Stomach (tissue), 9 donors: ENCODE measurements around the gene COL23A1. TPM values are rescaled to one million over a fixed set of nuclear protein-coding genes. Genes with fewer than 3 reads are reported as not detected.

Source experiments
- DNase-seq, 2 donors: peaks; one replicate each; pipeline versions ENCODE4 v3.0.0 to v3.0.0-alpha.2; 2013 to 2019
- H3K27ac ChIP-seq, 5 donors: fragments of 200-600 bp in 4 of 5; sonication (generic) in 4 of 5; one replicate each; pipeline ENCODE4 v1.5.1; 2013 to 2019; ENCODE audit warnings: mild to moderate bottlenecking in 1 of 5, moderate library complexity in 1 of 5
- H3K27me3 ChIP-seq, 3 donors: fragments of 200-600 bp; sonication (generic); one replicate each; pipeline ENCODE4 v1.5.1; 2017 to 2019; ENCODE audit warnings: mixed run types in 1 of 3
- H3K36me3 ChIP-seq, 4 donors: fragments of 200-600 bp; sonication (generic); 1 replicate in 3 of 4; 2 replicates in 1 of 4; pipeline ENCODE4 v1.5.1; 2016 to 2019
- H3K4me1 ChIP-seq, 4 donors: fragments of 200-600 bp; sonication (generic); one replicate each; pipeline ENCODE4 v1.5.1; 2016 to 2019
- H3K4me3 ChIP-seq, 4 donors: fragments of 200-600 bp; sonication (generic) in 3 of 4; one replicate each; pipeline ENCODE4 v1.5.1; 2016 to 2019; ENCODE audit warnings: mild to moderate bottlenecking in 1 of 4
- H3K9me3 ChIP-seq, 4 donors: fragments of 200-600 bp; sonication (generic); one replicate each; pipeline ENCODE4 v1.5.1; 2016 to 2019
- CTCF ChIP-seq, 7 experiments: fragments of 450-650 bp in 4 of 7; fragments of 200-600 bp in 3 of 7; sonication (generic) in 3 of 7; IDR thresholded peaks; one replicate each; pipeline ENCODE4 v1.5.1; 2016 to 2019; ENCODE audit warnings: antibody characterized with exemption in 7 of 7, control low read depth in 2 of 7, mild to moderate bottlenecking in 1 of 7
- EP300 ChIP-seq: sonication (generic); formaldehyde crosslinking; IDR thresholded peaks from one replicate; pipeline ENCODE4 v1.6.1; 2017; ENCODE audit warnings: antibody characterized with exemption
- POLR2A ChIP-seq, 4 donors: fragments of 450-650 bp; IDR thresholded peaks; one replicate each; pipeline ENCODE4 v1.6.1; 2016; ENCODE audit warnings: antibody characterized with exemption in 4 of 4, control low read depth in 2 of 4, mild to moderate bottlenecking in 1 of 4, moderate library complexity in 1 of 4
- POLR2AphosphoS5 ChIP-seq, 3 donors: sonication (generic); formaldehyde crosslinking; IDR thresholded peaks; one replicate each; pipeline ENCODE4 v1.6.1; 2016; ENCODE audit warnings: antibody characterized with exemption in 3 of 3
- WGBS, 5 donors: extraction: QIAGEN DNeasy Blood & Tissue Kit in 3 of 5; methylation state at CpG; one replicate each; pipeline versions ENCODE4 v1.1.5 to v1.1.7; 2013 to 2018; 5-methylcytosine and 5-hydroxymethylcytosine counted together
- intact Hi-C: fragments of 100-400 bp; cut with DNase I; formaldehyde crosslinking; loops from one replicate; pipeline ENCODE4 v1.15.1; 2023; ENCODE audit warnings: low total_unique reads
- polyA plus RNA-seq, 3 donors: library from polyadenylated mRNA; stranded (reverse); fragments of 200-250 nt; gene quantifications; one replicate each; pipeline ENCODE4 v1.2.3, GENCODE V29; 2013
- total RNA-seq, 5 donors: library from RNA; depleted of rRNA; stranded (reverse); fragments of >200 nt; gene quantifications; one replicate each; pipeline versions ENCODE4 v1.1.0 to v1.2.3, GENCODE V29; 2014 to 2016
- donor health status: healthy with polysubstance abuse.
- donor health status: Bipolar disorder and iron deficiency.
- donor health status: healthy.

The COL23A1 gene
- total and polyA plus RNA-seq, 8 donors: under 0.01 to 7.0 (median 1.4) TPM

GRCh38 chr5:178526773-178527457 lies 63.3 kb downstream of the COL23A1 start:
- 77 to 85% (median 82%) methylated on average over 14 of the region's 14 CpGs for WGBS, 5 donors
- no peak overlapping the region for H3K27ac ChIP-seq
- no peaks in the 10 kb centered on the region for H3K36me3 ChIP-seq
- TF ChIP-seq POLR2A (IDR thresholded peaks at IDR 0.05) (no peak), POLR2AphosphoS5 (IDR thresholded peaks at IDR 0.05) (no peak), EP300 (no peak), CTCF (IDR thresholded peaks at IDR 0.05) (no peak)
- intact Hi-C loops: no loop called here
- H3K4me1 ChIP-seq: no peaks in the 10 kb centered on the region
- no peak for DNase-seq
- no peak overlapping the region for H3K4me3 ChIP-seq
- H3K27me3 ChIP-seq: no peaks in the 10 kb centered on the region
- H3K9me3 ChIP-seq: no peaks in the 10 kb centered on the region

GRCh38 chr5:178525906-178526732 lies 64.1 kb downstream of the COL23A1 start:
- TF ChIP-seq CTCF (IDR thresholded peaks at IDR 0.05) (no peak), POLR2AphosphoS5 (IDR thresholded peaks at IDR 0.05) (no peak), EP300 (no peak), POLR2A (IDR thresholded peaks at IDR 0.05) (no peak)
- intact Hi-C loops: no loop called here
- DNase-seq: no peak
- 83 to 93% (median 87%) methylated on average over 12 of the region's 12 CpGs for WGBS, 5 donors
- Histone ChIP-seq H3K36me3 (no peaks in the 10 kb centered on the region), H3K9me3 (no peaks in the 10 kb centered on the region), H3K27ac (no peak overlapping the region), H3K27me3 (no peaks in the 10 kb centered on the region), H3K4me1 (no peaks in the 10 kb centered on the region), H3K4me3 (no peak overlapping the region)

GRCh38 chr5:178524093-178524882 lies 65.9 kb downstream of the COL23A1 start:
- no peak for TF ChIP-seq CTCF (IDR thresholded peaks at IDR 0.05)
- 73 to 82% (median 79%) methylated on average over 9 to 10 of the region's 10 CpGs for whole genome bisulfite sequencing, 5 donors
- no peaks in the 10 kb centered on the region for H3K36me3 ChIP-seq
- H3K27ac ChIP-seq: no peak overlapping the region
- intact Hi-C loops: no loop called here
- peaks cover 0 to 3% (median 0%) of the 10 kb centered on the region in 4 donors for H3K9me3 ChIP-seq
- H3K4me1 ChIP-seq: no peaks in the 10 kb centered on the region
- H3K4me3 ChIP-seq: no peak overlapping the region
- no peak for DNase-seq
- no peaks in the 10 kb centered on the region for H3K27me3 ChIP-seq

- TF ChIP-seq CTCF (IDR thresholded peaks at IDR 0.05) (no peak), EP300 (no peak)
- no peaks in the 10 kb centered on the region for H3K36me3 ChIP-seq
- no peaks in the 10 kb centered on the region for H3K27me3 ChIP-seq
- no peak overlapping the region for H3K27ac ChIP-seq
- 88 to 97% (median 90%) methylated on average over 14 of the region's 14 CpGs for WGBS, 5 donors
- intact Hi-C loops: no loop called here
- H3K4me1 ChIP-seq: no peaks in the 10 kb centered on the region
- DNase-seq: no peak
- H3K4me3 ChIP-seq: no peak overlapping the region
- H3K9me3 ChIP-seq: peaks cover 0 to 3% (median 0%) of the 10 kb centered on the region in 4 donors
These were observed 67.8 kb downstream of the COL23A1 start for GRCh38 chr5:178522361-178522760.
